ENCODE data around the gene FGD6.

FGD6 gene

GRCh38 chr12:95057424-95057823, 159.8 kb downstream of the FGD6 start:
- no peak for TF ChIP-seq CTCF (IDR thresholded peaks at IDR 0.05; ENCODE audit: low read length, missing control alignments)
- no peak for DNase-seq (ENCODE audit: low read depth)

GRCh38 chr12:95055057-95055456, 162.2 kb downstream of the FGD6 start:
- TF ChIP-seq CTCF (IDR thresholded peaks at IDR 0.05; ENCODE audit: low read length, missing control alignments) = no peak
- H3K4me3 ChIP-seq (replicated peaks; ENCODE audit: low read depth, low read length) = no peak overlapping the region
- no peak for DNase-seq (ENCODE audit: low read depth)

More at GRCh38 chr12:95057424-95057823, 159.8 kb downstream of the FGD6 start:
- no peak overlapping the region for H3K4me3 ChIP-seq (replicated peaks; ENCODE audit: low read depth, low read length)

GRCh38 chr12:95054206-95054605, 163.1 kb downstream of the FGD6 start:
- TF ChIP-seq CTCF (IDR thresholded peaks at IDR 0.05; ENCODE audit: low read length, missing control alignments) = no peak
- no peak for DNase-seq (ENCODE audit: low read depth)
- H3K4me3 ChIP-seq (replicated peaks; ENCODE audit: low read depth, low read length) = no peak overlapping the region

- no peak overlapping the region for H3K4me3 ChIP-seq (replicated peaks; ENCODE audit: low read depth, low read length)
- no peak for TF ChIP-seq CTCF (IDR thresholded peaks at IDR 0.05; ENCODE audit: low read length, missing control alignments)
- DNase-seq (ENCODE audit: low read depth) = no peak
These were observed 166.0 kb downstream of the FGD6 start for GRCh38 chr12:95051241-95051640.

- no peak for DNase-seq (ENCODE audit: low read depth)
- H3K4me3 ChIP-seq (replicated peaks; ENCODE audit: low read depth, low read length) = no peak overlapping the region
- no peak for TF ChIP-seq CTCF (IDR thresholded peaks at IDR 0.05; ENCODE audit: low read length, missing control alignments)
These were observed 179.4 kb downstream of the FGD6 start for GRCh38 chr12:95037906-95038305.

GRCh38 chr12:95034750-95035149, 182.5 kb downstream of the FGD6 start:
- DNase-seq (ENCODE audit: low read depth) = no peak
- no peak for TF ChIP-seq CTCF (IDR thresholded peaks at IDR 0.05; ENCODE audit: low read length, missing control alignments)
- no peak overlapping the region for H3K4me3 ChIP-seq (replicated peaks; ENCODE audit: low read depth, low read length)
